ENCODE results near the gene ADGRV1. TPM values are rescaled to one million over a fixed set of nuclear protein-coding genes. Genes with fewer than 3 reads are reported as not detected.
A peak's percentile ranks its signal among the peaks of the same experiment; 100 is the strongest.

The ADGRV1 gene
- total RNA-seq, 2 donors from 2014 or later: 16.4 to 20.9 TPM

DNA sequence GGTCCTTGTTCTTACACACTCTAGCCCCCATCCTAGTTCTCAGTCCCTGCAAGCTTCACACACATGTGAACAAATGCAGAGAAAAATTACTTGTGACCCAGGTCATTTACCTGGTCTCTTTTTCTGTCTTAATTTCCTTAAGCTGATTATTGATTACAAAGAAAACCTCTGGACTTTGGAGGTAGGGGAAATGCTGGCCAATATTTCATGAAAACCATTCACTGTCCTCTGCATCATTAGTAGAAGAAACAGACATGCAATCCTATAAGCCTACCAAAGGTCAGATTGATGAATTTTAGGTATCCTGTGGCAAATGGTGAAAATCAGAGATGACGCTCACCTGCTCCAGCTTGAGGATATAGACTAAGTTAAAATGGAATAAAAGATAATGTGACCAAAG is 457.7 kb downstream of the ADGRV1 start:
- no peaks in the 10 kb centered on the region for H3K36me3 ChIP-seq
- WGBS: 100% methylated on average over 1 of the region's 1 CpG
- H3K4me3 ChIP-seq: no peak overlapping the region
- H3K27me3 ChIP-seq (replicated peaks; ENCODE audit: insufficient read depth): no peaks in the 10 kb centered on the region
- intact Hi-C loops (cut with DNase I): loop anchor here (10.0 kb wide), 1 partner anchor 72 kb away; no protein-coding TSS in a partner anchor
- no peak overlapping the region for H3K27ac ChIP-seq
- DNase-seq (ENCODE audit: low spot score): no peak
- no peaks in the 10 kb centered on the region for H3K9me3 ChIP-seq
- TF ChIP-seq CTCF (IDR thresholded peaks at IDR 0.05): no peak
- no peak for TF ChIP-seq POLR2A (IDR thresholded peaks at IDR 0.05)
- no peak for TF ChIP-seq POLR2AphosphoS5 (IDR thresholded peaks at IDR 0.05)
- H3K4me1 ChIP-seq (replicated peaks): no peaks in the 10 kb centered on the region

DNA sequence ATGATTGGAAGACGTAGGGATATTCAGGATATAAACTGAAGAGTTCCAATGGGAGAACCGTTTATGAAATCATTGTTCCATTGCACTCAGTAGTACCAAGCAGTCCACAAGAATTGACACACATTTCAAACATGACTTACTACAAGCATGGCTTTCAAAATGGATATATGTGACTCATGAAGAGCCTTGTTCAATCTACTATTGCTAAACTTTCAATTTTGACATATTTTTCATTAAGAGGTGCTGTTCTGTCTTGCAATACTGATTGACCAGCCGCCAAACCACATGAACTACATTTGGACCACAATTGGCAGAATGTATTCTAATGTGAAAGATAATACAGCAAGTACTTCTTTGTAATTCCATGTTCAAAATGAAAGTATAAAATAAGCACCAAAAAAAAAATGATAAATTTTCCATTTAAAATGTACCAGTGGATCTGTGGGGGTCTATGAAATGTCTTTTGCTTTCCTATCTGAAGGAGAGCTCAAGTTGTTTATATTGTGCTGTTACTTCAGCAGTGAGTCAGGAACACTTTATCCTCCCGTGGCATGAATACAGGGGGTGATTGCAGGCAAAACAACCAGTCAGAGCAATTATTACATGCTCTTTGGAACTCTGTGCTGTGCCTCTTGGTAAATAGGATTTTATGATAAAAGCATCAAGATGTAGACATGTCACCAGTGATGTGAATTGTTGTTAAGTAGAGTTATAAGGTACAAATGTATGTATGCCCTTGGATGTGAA is 458.5 kb downstream of the ADGRV1 start:
- Histone ChIP-seq H3K4me1 (replicated peaks) (no peaks in the 10 kb centered on the region), H3K9me3 (no peaks in the 10 kb centered on the region), H3K27me3 (replicated peaks; ENCODE audit: insufficient read depth) (no peaks in the 10 kb centered on the region), H3K36me3 (no peaks in the 10 kb centered on the region), H3K4me3 (no peak overlapping the region), H3K27ac (no peak overlapping the region)
- 67% methylated on average over 4 of the region's 4 CpGs for WGBS
- no peak for DNase-seq (ENCODE audit: low spot score)
- intact Hi-C loops (cut with DNase I): loop anchor here (10.0 kb wide), 1 partner anchor 72 kb away; no protein-coding TSS in a partner anchor
- TF ChIP-seq POLR2AphosphoS5 (IDR thresholded peaks at IDR 0.05): peak; percentile 49
- no peak for TF ChIP-seq CTCF (IDR thresholded peaks at IDR 0.05)
- no peak for TF ChIP-seq POLR2A (IDR thresholded peaks at IDR 0.05)

DNA sequence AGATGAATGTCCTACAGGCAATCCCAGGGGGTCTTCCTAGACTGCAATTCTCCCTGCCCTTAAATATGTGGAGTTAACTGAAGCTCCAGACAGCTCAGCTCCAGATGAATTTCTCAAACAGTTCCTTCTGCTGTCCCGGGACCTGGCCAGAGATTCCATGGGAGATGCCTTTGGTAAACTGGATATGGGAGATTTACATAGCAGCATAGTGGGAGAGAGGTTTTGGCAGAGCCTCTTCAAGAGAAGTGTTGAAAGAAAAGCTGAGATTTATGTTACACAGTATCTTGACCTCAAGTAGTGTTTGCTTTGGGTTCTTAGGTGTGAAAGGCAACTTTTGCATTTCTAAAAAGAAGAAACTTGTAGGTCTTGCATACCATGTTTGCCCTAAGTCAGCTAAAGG is 459.6 kb downstream of the ADGRV1 start:
- H3K36me3 ChIP-seq: no peaks in the 10 kb centered on the region

DNA sequence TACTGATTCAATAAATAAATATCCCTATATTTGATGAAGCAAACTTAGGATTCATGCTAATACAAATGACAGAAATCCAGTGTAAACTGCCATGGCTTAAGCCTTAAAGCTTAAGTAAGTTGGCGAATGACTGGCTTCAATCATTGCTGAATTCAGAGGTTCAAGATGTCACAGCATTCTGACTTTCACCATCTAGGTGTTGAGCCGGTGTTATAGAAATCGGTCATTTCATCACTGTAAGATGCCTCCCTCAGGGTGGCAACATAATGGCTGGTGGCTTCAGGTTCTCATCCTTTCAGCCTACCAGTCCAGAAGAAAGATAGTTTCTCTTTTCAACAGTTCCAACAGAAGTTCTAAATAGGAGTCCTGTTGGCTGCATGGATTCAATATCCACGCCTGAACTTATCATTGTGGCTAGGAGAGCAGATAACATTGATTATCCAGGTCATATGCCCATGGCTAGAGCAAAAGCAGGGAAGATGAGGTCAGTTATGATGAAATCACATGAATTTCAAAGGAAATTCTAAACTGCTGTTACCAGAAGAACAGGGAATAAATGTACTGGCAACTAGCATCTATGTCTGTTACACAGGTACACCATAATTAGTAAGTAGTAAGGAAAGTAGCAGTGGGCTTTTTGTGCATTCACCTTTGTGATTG is 460.2 kb downstream of the ADGRV1 start:
- Histone ChIP-seq H3K9me3 (no peaks in the 10 kb centered on the region), H3K27me3 (replicated peaks; ENCODE audit: insufficient read depth) (no peaks in the 10 kb centered on the region), H3K36me3 (no peaks in the 10 kb centered on the region), H3K27ac (no peak overlapping the region), H3K4me3 (no peak overlapping the region), H3K4me1 (replicated peaks) (no peaks in the 10 kb centered on the region)
- TF ChIP-seq POLR2A (IDR thresholded peaks at IDR 0.05) (no peak), CTCF (IDR thresholded peaks at IDR 0.05) (no peak), POLR2AphosphoS5 (IDR thresholded peaks at IDR 0.05) (no peak)
- intact Hi-C loops (cut with DNase I): loop anchor here (10.0 kb wide), 1 partner anchor 74 kb away; no protein-coding TSS in a partner anchor
- no peak for DNase-seq (ENCODE audit: low spot score)
- WGBS: 74% methylated on average over 4 of the region's 4 CpGs

More for the DNA sequence above, 459.6 kb downstream of the ADGRV1 start:
- no peak for DNase-seq (ENCODE audit: low spot score)
- Histone ChIP-seq H3K4me3 (no peak overlapping the region), H3K9me3 (no peaks in the 10 kb centered on the region), H3K27me3 (replicated peaks; ENCODE audit: insufficient read depth) (no peaks in the 10 kb centered on the region), H3K27ac (no peak overlapping the region), H3K4me1 (replicated peaks) (no peaks in the 10 kb centered on the region)
- no peak for TF ChIP-seq POLR2A (IDR thresholded peaks at IDR 0.05)
- no peak for TF ChIP-seq POLR2AphosphoS5 (IDR thresholded peaks at IDR 0.05)
- no peak for TF ChIP-seq CTCF (IDR thresholded peaks at IDR 0.05)
- intact Hi-C loops (cut with DNase I): loop anchor here (10.0 kb wide), 1 partner anchor 73 kb away; no protein-coding TSS in a partner anchor
- WGBS: 29% methylated on average over 1 of the region's 1 CpG

All from prostate gland (tissue), 2 donors.